Measurements from ENCODE around the gene LLGL2. TPM values are rescaled to one million over a fixed set of nuclear protein-coding genes. Genes with fewer than 3 reads are reported as not detected.

The LLGL2 gene
- total RNA-seq, 1 donor from 2014 or later, result 16.6 TPM

- Histone ChIP-seq H3K9me3 (ENCODE audit: low read depth) (no peaks in the 10 kb centered on the region), H3F3A (ENCODE audit: low read depth) (peaks cover 11% of the 10 kb centered on the region), H2AFZ (replicated peaks) (no peak overlapping the region), H3K27ac (peak overlapping the region; percentile 74), H3K79me2 (ENCODE audit: low read depth) (no peaks in the 10 kb centered on the region), H4K20me1 (ENCODE audit: low read depth) (peaks cover 4% of the 10 kb centered on the region), H3K4me1 (peaks cover 25% of the 10 kb centered on the region), H3K27me3 (no peaks in the 10 kb centered on the region), H3K4me2 (no peak overlapping the region), H3K4me3 (no peak overlapping the region), H3K36me3 (no peaks in the 10 kb centered on the region), H3K9ac (no peak overlapping the region)
- H3K36me3 Mint-ChIP-seq, result no peaks in the 10 kb centered on the region
- peaks cover 16% of the 10 kb centered on the region for H3K4me1 Mint-ChIP-seq
- peaks cover 6% of the 10 kb centered on the region for H3K27me3 Mint-ChIP-seq (ENCODE audit: insufficient read depth, low read depth)
- no peak for DNase-seq (ENCODE audit: low spot score)
- no peaks in the 10 kb centered on the region for H3K9me3 Mint-ChIP-seq
- no peak overlapping the region for H3K4me3 Mint-ChIP-seq
- peak overlapping the region; percentile 12 for H3K27ac Mint-ChIP-seq
- TF ChIP-seq CTCF (IDR thresholded peaks at IDR 0.05) (no peak), EZH2phosphoT487 (IDR thresholded peaks at IDR 0.05) (no peak), EZH2 (IDR thresholded peaks at IDR 0.05) (no peak)
These were observed 28.0 kb downstream of the LLGL2 start for GRCh38 chr17:75553295-75554110.

GRCh38 chr17:75555679-75556153 lies 30.2 kb downstream of the LLGL2 start:
- Histone ChIP-seq H3K27me3 (no peaks in the 10 kb centered on the region), H4K20me1 (ENCODE audit: low read depth) (peaks cover 4% of the 10 kb centered on the region), H3F3A (ENCODE audit: low read depth) (no peaks in the 10 kb centered on the region), H3K4me2 (no peak overlapping the region), H3K79me2 (ENCODE audit: low read depth) (no peaks in the 10 kb centered on the region), H3K27ac (no peak overlapping the region), H3K9ac (no peak overlapping the region), H3K36me3 (no peaks in the 10 kb centered on the region), H2AFZ (replicated peaks) (no peak overlapping the region), H3K4me3 (no peak overlapping the region), H3K9me3 (ENCODE audit: low read depth) (no peaks in the 10 kb centered on the region), H3K4me1 (peaks cover 9% of the 10 kb centered on the region)
- TF ChIP-seq EZH2phosphoT487 (IDR thresholded peaks at IDR 0.05), result no peak
- TF ChIP-seq CTCF (IDR thresholded peaks at IDR 0.05), result no peak
- no peak for TF ChIP-seq EZH2 (IDR thresholded peaks at IDR 0.05)
- Mint-ChIP-seq H3K9me3 (no peaks in the 10 kb centered on the region), H3K27ac (no peak overlapping the region), H3K4me1 (peaks cover 18% of the 10 kb centered on the region), H3K36me3 (no peaks in the 10 kb centered on the region), H3K4me3 (no peak overlapping the region), H3K27me3 (ENCODE audit: insufficient read depth, low read depth) (peaks cover 6% of the 10 kb centered on the region)
- no peak for DNase-seq (ENCODE audit: low spot score)

GRCh38 chr17:75557075-75557851 lies 31.8 kb downstream of the LLGL2 start:
- H3K9ac ChIP-seq, result no peak overlapping the region
- DNase-seq (ENCODE audit: low spot score), result no peak
- no peaks in the 10 kb centered on the region for H3F3A ChIP-seq (ENCODE audit: low read depth)
- no peaks in the 10 kb centered on the region for H3K36me3 Mint-ChIP-seq
- no peaks in the 10 kb centered on the region for H3K9me3 Mint-ChIP-seq
- TF ChIP-seq CTCF (IDR thresholded peaks at IDR 0.05) (no peak), EZH2 (IDR thresholded peaks at IDR 0.05) (no peak), EZH2phosphoT487 (IDR thresholded peaks at IDR 0.05) (no peak)
- H3K4me1 Mint-ChIP-seq, result peaks cover 14% of the 10 kb centered on the region
- H3K4me3 Mint-ChIP-seq, result no peak overlapping the region
- H2AFZ ChIP-seq (replicated peaks), result no peak overlapping the region
- H3K27ac Mint-ChIP-seq, result no peak overlapping the region
- H4K20me1 ChIP-seq (ENCODE audit: low read depth), result peaks cover 4% of the 10 kb centered on the region
- peaks cover 6% of the 10 kb centered on the region for H3K27me3 Mint-ChIP-seq (ENCODE audit: insufficient read depth, low read depth)
- H3K79me2 ChIP-seq (ENCODE audit: low read depth), result no peaks in the 10 kb centered on the region
- no peak overlapping the region for H3K4me2 ChIP-seq
- H3K36me3 ChIP-seq, result no peaks in the 10 kb centered on the region
- peak overlapping the region; percentile 29 for H3K27ac ChIP-seq
- no peaks in the 10 kb centered on the region for H3K9me3 ChIP-seq (ENCODE audit: low read depth)
- peaks cover 9% of the 10 kb centered on the region for H3K4me1 ChIP-seq
- H3K4me3 ChIP-seq, result no peak overlapping the region
- H3K27me3 ChIP-seq, result no peaks in the 10 kb centered on the region

Data from neural progenitor cell (in vitro differentiated cells).